OCI-LY7 (cell line): ENCODE results near the gene FKBP1A.

ENCODE experiments used
- CTCF ChIP-seq: fragments of 200-600 bp; sonication (generic); conservative IDR thresholded peaks from 2 replicates; pipeline ENCODE4 v1.5.1; 2014; ENCODE audit warnings: mild to moderate bottlenecking, antibody characterized with exemption, low read length, moderate library complexity, mixed read lengths
- EZH2phosphoT487 ChIP-seq: fragments of 200-600 bp; sonication (generic); IDR thresholded peaks from 2 replicates; pipeline ENCODE4 v1.6.1; 2018; ENCODE audit warnings: low read depth, borderline replicate concordance, mild to moderate bottlenecking, mixed run types, antibody characterized with exemption, low read length, moderate library complexity, mixed read lengths

GRCh38 chr20:1377341-1377871 is 15.4 kb downstream of the FKBP1A start:
- TF ChIP-seq CTCF, result no peak
- no peak for TF ChIP-seq EZH2phosphoT487
